T-helper 2 cell (primary cell): ENCODE measurements around the gene METTL2B.
A peak's percentile ranks its signal among the peaks of the same experiment; 100 is the strongest.
"Not testable (repeated sequence)": the region's sequence is repeated elsewhere in the genome, so short reads cannot be mapped to it uniquely, and the experiment has no call there.

ENCODE experiments used
- DNase-seq, 5 experiments: peaks; one replicate each; pipeline versions ENCODE4 v3.0.0 to v3.0.0-alpha.2; 2012 to 2022

The METTL2B gene

GRCh38 chr7:128525584-128525983 is 49.0 kb downstream of the METTL2B start:
- DNase-seq: not testable (repeated sequence)

- DNase-seq: not testable (repeated sequence)
Measured at GRCh38 chr7:128526062-128526466, 49.5 kb downstream of the METTL2B start.

DNA sequence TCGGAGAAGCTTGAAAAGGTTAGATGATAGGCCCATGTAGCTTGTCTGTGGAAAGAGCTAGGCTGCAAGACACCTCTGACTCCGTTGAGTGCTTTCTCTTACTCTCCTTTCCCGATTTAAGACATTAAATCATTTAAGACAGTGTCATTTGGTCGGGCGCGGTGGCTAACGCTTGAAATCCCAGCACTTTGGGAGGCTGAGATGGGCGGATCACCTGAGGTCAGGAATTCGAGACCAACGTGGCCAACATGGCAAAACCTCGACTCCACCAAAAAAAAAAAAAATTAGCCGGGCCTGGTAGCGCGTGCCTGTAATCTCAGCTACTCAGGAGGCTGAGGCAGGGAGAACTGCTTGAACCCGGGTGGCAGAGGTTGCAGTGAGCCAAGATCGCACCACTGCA is 52.6 kb downstream of the METTL2B start:
- not testable (repeated sequence) for DNase-seq

DNA sequence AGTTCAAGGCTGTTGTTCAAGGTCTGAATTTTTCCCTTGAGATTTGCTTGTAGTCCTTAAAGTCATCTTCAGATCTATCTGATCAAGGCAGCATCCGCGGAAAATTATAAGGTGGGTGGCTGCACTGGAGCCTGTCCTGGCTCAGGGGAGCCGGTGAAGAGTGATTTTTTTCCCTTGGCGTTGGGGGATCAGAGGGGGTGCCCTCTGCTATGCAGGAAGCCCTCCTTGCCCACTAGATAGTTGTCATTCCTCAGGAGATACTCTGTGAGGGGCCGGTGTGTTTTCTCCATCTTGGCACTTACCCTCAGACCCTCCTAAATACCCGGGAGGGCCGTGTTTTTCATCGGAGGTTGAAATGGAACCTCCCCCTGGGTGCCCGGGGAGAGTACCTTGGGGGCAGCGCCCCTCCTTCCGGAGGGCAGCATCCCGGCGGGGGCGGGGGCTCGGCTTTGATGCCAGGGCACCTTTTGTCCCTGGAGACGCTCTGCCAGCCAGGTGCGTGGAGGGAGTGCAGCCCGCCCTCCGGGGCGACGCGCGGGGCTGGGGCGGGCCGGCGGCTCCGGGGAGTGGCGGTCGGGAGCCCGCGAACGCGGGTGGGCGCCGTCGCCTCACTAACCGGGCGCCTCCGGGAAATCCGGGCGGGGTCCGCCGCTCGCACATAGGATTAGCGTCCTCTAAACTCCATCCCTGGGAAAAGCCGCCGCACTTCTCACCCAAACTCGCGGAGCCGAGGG is 53.7 kb downstream of the METTL2B start:
- DNase-seq: peak; percentile 13 to 57 (median 41)

DNA sequence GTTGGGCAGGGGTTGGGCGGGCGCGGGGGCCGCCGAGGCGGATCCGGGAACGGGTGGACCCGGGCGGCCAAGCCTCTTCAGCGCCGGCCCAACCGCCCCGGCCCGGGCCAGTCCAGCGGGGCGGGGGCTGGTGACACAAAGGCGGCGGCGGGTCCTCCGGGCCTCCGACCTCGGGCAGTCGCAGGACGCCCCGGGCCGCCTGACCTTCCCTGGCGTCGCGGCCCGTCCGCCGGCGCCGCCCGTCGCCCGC is 54.2 kb downstream of the METTL2B start:
- peak in 1 of 5 experiments; percentile 14 for DNase-seq

DNA sequence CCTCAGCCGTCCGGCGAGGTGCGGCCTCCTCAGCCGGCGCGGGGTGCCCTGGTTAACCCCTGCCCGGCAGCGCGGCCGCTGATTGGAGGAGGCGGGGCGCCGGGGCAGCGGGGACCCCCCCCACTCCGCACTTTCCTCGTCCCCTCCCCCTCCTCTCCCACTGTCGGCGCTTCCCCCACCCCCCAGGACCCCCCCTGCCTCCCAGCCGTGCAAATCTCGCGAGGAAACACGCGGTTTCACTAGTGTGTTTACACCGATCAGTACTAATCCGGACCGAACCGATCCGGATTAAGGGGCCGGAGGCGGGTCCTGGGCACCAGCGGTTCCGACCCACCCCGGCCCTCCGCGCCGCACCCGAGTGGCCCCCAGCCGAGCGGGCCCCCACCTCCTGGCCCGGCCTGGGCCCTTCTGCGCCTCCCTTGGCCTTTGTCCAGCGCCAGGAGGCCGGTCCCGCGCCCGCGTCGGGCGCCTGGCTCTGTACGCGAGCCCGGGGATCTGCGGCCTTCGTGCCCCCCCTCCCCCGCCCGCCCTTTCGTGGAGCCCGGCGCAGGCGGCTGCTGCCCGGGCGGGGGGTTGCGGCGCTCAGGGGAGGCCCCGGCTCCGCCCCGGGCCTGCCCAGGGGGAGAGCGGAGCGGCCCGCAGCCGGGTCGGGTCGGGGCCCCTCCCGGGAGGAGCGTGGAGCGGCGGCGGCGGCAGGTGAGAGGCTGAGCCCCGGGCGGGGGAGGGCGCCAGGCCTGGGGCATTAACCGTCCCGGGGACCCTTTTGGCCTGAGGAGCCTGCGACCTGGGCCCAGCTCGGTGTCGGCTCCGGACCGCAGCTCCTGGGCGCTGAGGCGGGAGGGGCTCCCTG is 54.8 kb downstream of the METTL2B start:
- DNase-seq: peak; percentile 40 to 86 (median 73)

DNA sequence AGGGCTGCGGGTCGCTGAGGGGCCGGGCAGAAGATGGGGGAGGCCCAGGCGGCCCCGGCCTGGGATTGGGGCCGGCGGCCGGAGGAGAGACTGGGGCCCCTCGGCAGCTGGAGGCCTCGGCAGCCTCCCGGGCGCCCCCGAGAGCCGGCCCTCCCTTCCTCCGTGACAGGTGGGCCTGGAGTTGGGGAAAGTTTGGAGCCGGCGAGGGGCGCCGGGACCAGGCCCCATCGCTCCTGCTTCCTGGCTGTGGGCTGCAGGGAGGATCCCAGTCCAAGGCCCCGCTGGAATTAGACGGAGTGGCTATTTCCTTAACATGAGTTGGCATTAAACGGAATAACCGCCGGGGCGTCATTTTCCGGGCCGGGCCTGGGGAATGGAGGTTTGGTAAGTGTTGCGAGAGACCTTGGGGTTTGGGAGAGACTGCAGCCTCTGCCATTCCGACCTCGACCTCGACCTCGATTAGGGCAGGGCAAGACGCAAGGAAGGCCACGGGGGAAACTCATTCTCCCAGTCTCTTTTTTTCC is 55.5 kb downstream of the METTL2B start:
- peak in 3 of 5 experiments; percentile 16 to 48 (median 28) for DNase-seq

DNA sequence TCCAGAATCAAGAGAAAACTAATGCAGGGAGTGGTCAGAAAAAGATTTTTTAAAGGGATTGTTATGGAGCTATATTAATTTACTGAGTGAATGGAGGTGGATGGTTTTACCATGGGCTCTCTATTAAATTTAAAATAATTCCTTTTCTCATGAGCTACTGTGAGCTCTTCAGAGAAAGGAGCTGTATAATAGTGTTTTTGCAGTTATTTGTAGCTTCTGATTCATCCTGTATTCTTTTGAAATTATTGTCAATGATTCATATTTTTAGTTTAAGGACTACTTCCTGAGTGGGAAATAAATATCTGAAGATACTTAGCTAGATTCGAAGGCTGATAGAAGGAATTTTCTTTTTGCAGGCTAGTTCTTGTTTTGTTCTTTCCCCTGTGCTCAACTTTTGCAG is 56.4 kb downstream of the METTL2B start:
- not testable (repeated sequence) for DNase-seq

DNA sequence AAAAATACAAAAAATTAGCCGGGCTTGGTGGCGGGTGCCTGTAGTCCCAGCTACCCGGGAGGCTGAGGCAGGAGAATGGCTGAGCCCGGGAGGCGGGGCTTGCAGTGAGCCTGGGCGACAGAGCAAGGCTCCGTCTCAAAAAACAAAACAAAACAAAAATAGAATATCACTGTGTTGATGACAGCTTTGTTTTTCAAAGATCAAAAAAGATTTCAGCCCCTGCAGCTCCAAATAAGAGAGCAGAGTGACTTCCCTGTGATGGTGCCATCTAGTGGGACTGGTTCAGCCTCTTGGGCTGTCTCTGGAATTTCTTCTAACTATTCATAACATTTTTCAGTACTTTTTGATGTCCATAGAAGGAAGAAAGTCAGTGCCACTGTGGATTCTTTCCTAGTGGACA is 60.9 kb downstream of the METTL2B start:
- DNase-seq: peak in 3 of 5 experiments; percentile 13 to 31 (median 14)

- not testable (repeated sequence) for DNase-seq
Measured at GRCh38 chr7:128542530-128542929, 66.0 kb downstream of the METTL2B start.

GRCh38 chr7:128543300-128543699 is 66.8 kb downstream of the METTL2B start:
- not testable (repeated sequence) for DNase-seq

GRCh38 chr7:128546319-128546851 is 69.8 kb downstream of the METTL2B start:
- not testable (repeated sequence) for DNase-seq

- peak in 1 of 5 experiments; percentile 32 for DNase-seq
Measured at GRCh38 chr7:128550920-128551319, 74.4 kb downstream of the METTL2B start.

DNA sequence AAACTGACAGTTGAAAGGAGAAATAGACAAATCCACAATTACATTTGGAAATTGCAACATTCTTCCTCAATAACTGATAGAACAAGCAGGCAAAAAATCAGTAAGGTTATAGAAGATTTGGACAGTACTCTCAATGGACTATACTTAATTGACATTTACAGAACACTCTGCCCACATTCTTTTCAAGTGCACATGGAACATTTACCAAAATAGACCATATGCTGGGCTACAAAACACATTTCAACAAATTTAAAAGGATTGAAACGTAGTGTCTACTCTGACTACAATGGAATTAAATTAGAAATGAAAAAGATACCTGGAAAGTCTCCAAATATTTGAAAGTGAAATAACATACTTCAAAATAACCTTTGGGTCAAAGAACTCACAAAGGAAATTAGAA is 77.8 kb downstream of the METTL2B start:
- not testable (repeated sequence) for DNase-seq
